OCI-M1 (cell line): Measurements from ENCODE around the gene LRMDA.

Experiments used
- DNase-seq: peaks from one replicate; lab custom pipeline; 2025; lab: John Stamatoyannopoulos, UW

LRMDA gene

GRCh38 chr10:76086761-76087639, 655.6 kb downstream of the LRMDA start:
- DNase-seq, result peak; percentile 43

GRCh38 chr10:76088008-76088407, 656.6 kb downstream of the LRMDA start:
- DNase-seq, result no peak

- DNase-seq, result no peak
Observed at GRCh38 chr10:76088980-76089379, 657.6 kb downstream of the LRMDA start.

- DNase-seq, result no peak
Observed at GRCh38 chr10:76089556-76090180, 658.2 kb downstream of the LRMDA start.

GRCh38 chr10:76091926-76092325, 660.5 kb downstream of the LRMDA start:
- DNase-seq, result no peak

GRCh38 chr10:76106611-76107010, 675.2 kb downstream of the LRMDA start:
- no peak for DNase-seq

- DNase-seq, result no peak
Observed at GRCh38 chr10:76108563-76109359, 677.3 kb downstream of the LRMDA start.

GRCh38 chr10:76111404-76111803, 680.0 kb downstream of the LRMDA start:
- DNase-seq, result no peak

GRCh38 chr10:76111986-76112825, 680.8 kb downstream of the LRMDA start:
- DNase-seq, result no peak

- no peak for DNase-seq
Observed at GRCh38 chr10:76112826-76113150, 681.4 kb downstream of the LRMDA start.

GRCh38 chr10:76113952-76114351, 682.5 kb downstream of the LRMDA start:
- DNase-seq, result no peak

- DNase-seq, result no peak
Observed at GRCh38 chr10:76114581-76115001, 683.2 kb downstream of the LRMDA start.

- DNase-seq, result no peak
Observed at GRCh38 chr10:76115131-76115470, 683.7 kb downstream of the LRMDA start.

GRCh38 chr10:76115471-76116155, 684.2 kb downstream of the LRMDA start:
- DNase-seq, result no peak

GRCh38 chr10:76116523-76116922, 685.1 kb downstream of the LRMDA start:
- no peak for DNase-seq

GRCh38 chr10:76117949-76118348, 686.5 kb downstream of the LRMDA start:
- no peak for DNase-seq

- no peak for DNase-seq
Observed at GRCh38 chr10:76119036-76119435, 687.6 kb downstream of the LRMDA start.

- no peak for DNase-seq
Observed at GRCh38 chr10:76119515-76119914, 688.1 kb downstream of the LRMDA start.

GRCh38 chr10:76122056-76122455, 690.6 kb downstream of the LRMDA start:
- DNase-seq, result no peak

GRCh38 chr10:76124280-76124679, 692.9 kb downstream of the LRMDA start:
- DNase-seq, result no peak

GRCh38 chr10:76125900-76126299, 694.5 kb downstream of the LRMDA start:
- no peak for DNase-seq
